Hematopoietic multipotent progenitor cell treated with erythropoietin and hydrocortisone succinate and interleukin-3 and kit ligand, for 17 days (in vitro differentiated cells): Measurements from ENCODE around the gene CIART.
"Not testable (repeated sequence)": the region's sequence is repeated elsewhere in the genome, so short reads cannot be mapped to it uniquely, and the experiment has no call there.

Source experiments
- DNase-seq: peaks from one replicate; pipeline ENCODE4 v3.0.0-alpha.2; 2015; ENCODE audit warnings: low spot score

The CIART gene

DNA sequence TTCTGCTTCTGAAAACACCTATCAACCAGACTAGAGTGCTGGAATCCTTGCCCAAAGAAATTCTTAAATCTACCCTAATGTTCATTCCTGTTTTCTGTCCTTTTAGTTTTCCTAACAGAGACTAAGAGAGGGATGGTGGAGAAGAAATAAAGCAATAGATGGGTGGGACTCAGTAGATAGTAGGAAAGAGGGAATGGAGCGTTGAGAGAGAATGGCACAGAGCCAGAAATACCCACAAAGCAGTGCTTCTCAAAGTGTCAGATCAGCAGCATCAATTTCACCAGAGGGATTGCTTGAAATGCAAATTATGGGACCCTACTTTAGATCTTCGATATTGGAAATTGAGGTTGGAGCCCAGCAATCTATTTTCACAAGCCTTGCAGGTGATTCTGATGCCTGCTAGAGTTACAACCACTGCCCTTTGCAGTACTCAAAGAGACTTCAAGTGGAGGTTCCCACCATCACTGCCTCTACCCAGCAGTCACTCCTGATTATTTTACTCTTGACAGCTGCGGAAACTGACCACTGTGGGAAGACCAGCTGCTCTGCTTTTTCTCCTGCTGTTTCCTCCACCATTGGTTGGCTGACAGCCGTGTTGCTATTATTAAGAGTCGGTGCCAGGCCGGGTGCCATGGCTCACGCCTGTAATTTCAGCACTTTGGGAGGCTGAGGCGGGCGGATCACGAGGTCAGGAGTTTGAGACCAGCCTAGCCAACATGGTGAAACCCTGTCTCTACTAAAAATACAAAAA is 27.6 kb downstream of the CIART start:
- DNase-seq = no peak

GRCh38 chr1:150311762-150312161 is 29.4 kb downstream of the CIART start:
- DNase-seq = no peak

DNA sequence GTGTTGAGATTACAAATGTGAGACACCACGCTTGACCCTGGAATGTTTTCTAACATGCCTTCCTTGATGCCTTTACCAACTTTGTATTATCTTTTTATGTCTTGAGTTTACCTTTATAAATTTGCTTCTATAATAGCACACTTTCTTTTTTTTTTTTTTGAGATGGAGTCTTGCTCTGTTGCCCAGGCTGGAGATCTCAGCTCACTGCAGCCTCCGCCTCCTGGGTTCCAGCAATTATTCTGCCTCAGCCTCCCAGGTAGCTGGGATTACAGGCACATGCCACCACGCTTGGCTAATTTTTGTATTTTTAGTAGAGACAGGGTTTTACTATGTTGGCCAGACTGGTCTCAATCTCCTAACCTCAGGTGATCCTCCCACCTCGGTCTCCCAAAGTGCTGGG is 32.3 kb downstream of the CIART start:
- not testable (repeated sequence) for DNase-seq

DNA sequence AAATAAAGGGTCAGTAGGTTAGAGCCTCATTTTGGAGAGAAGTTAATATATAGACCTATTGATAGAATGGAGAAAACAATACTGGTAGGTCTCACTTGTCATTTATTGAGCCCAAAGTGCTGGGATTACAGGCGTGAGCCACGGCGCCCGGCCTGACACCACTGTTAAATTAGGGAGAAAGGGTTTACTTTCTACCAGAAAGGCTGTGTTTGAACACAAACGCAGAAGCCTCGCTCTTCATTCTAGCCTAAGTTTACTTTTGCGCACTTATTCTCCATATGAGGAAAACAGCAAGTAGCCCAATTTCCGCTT is 38.3 kb downstream of the CIART start:
- no peak for DNase-seq

GRCh38 chr1:150321826-150322166 is 39.4 kb downstream of the CIART start:
- DNase-seq = peak; percentile 23

- peak; percentile 16 for DNase-seq
Observed at GRCh38 chr1:150322310-150322709, 40.0 kb downstream of the CIART start.

DNA sequence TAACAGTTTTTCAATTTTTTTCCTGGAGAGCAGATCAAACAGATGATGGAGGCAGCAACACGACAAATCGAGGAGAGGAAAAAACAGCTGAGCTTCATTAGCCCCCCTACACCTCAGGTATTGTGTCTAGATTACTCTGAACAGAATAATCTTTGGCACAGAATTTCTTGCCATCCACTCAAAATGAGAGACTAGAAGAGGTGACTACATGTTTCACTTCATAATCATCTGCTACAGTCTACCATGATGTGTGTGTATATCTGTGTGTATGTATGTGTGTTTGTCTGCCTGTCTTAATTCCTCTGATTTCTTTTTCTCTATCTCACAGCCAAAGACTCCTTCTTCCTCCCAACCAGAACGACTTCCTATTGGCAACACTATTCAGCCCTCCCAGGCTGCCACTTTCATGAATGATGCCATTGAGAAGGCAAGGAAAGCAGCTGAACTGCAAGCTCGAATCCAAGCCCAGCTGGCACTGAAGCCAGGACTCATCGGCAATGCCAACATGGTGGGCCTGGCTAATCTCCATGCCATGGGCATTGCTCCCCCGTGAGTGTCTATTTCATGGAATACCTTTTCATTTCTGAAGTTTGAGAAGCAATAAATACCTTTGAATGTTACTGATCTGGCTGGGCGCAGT is 50.4 kb downstream of the CIART start:
- no peak for DNase-seq
